SK-N-SH (cell line): Measurements from ENCODE around the gene LRP1. TPM values are rescaled to one million over a fixed set of nuclear protein-coding genes. Genes with fewer than 3 reads are reported as not detected.

ENCODE experiments used
- CTCF ChIA-PET: fragments of 300-600, 350-600 bp; formaldehyde crosslinking; extraction: SDS; loops from one replicate; lab custom pipeline; 2021; lab: Yijun Ruan, JAX
- POLR2A ChIA-PET: fragments of 350-600 bp; sonication (Branson Sonifier 250); formaldehyde crosslinking; extraction: SDS; loops from one replicate; lab custom pipeline; 2020; ENCODE audit warnings: antibody characterized with exemption, inconsistent platforms; lab: Yijun Ruan, JAX
- DNase-seq: peaks from one replicate; pipeline ENCODE4 v3.0.0; 2012
- H2AFZ ChIP-seq: fragments of 200-600 bp; sonication (generic); 2 replicates; pipeline ENCODE4 v1.8.1; 2016; ENCODE audit warnings: antibody characterized with exemption, mild to moderate bottlenecking, low read depth
- H3F3A ChIP-seq: fragments of 200-600 bp; sonication (generic); replicated peaks from 2 replicates; pipeline ENCODE3; 2016; ENCODE audit warnings: antibody characterized with exemption, mild to moderate bottlenecking; ENCODE audit not compliant: insufficient read depth
- H3K27ac ChIP-seq, 2 experiments: fragments of 200-500 bp in 1 of 2; fragments of 200-600 bp in 1 of 2; sonication (Bioruptor generic) in 1 of 2; sonication (generic), shearing (Covaris generic) in 1 of 2; 2 replicates each; pipeline versions ENCODE4 v1.5.1 to v1.6.1; 2014 to 2016; ENCODE audit warnings: low read depth in 2 of 2, inconsistent platforms in 1 of 2, low read length in 1 of 2, mild to moderate bottlenecking in 1 of 2, mixed read lengths in 1 of 2
- H3K27me3 ChIP-seq: fragments of 200-600 bp; sonication (generic), shearing (Covaris generic); 2 replicates; pipeline ENCODE4 v1.6.1; 2016; ENCODE audit warnings: mixed run types; ENCODE audit not compliant: insufficient read depth
- H3K36me3 ChIP-seq, 2 experiments: fragments of 200-500 bp in 1 of 2; fragments of 200-600 bp in 1 of 2; sonication (Bioruptor generic) in 1 of 2; sonication (generic) in 1 of 2; replicated peaks in 1 of 2; 2 replicates each; pipeline versions ENCODE3 to v1.5.1; 2014 to 2016; ENCODE audit warnings: low read length in 1 of 2, mild to moderate bottlenecking in 1 of 2; ENCODE audit not compliant: insufficient read depth in 2 of 2, control insufficient read depth in 1 of 2
- H3K4me1 ChIP-seq, 2 experiments: fragments of 200-500 bp in 1 of 2; fragments of 200-600 bp in 1 of 2; sonication (Bioruptor generic) in 1 of 2; sonication (generic), shearing (Covaris generic) in 1 of 2; 2 replicates each; pipeline versions ENCODE4 v1.5.1 to v1.6.1; 2014 to 2016; ENCODE audit warnings: low read depth in 1 of 2, low read length in 1 of 2, mixed run types in 1 of 2; ENCODE audit not compliant: insufficient read depth in 2 of 2, control insufficient read depth in 1 of 2
- H3K4me2 ChIP-seq: fragments of 200-600 bp; sonication (generic), shearing (Covaris generic); 2 replicates; pipeline ENCODE4 v1.6.1; 2017; ENCODE audit warnings: mixed run types
- H3K4me3 ChIP-seq, 2 experiments: fragments of 200-500 bp in 1 of 2; fragments of 200-600 bp in 1 of 2; sonication (Bioruptor generic) in 1 of 2; sonication (generic), shearing (Covaris generic) in 1 of 2; 2 replicates each; pipeline versions ENCODE4 v1.5.1 to v1.8.1; 2014 to 2016; ENCODE audit warnings: low read depth in 2 of 2, inconsistent platforms in 1 of 2, low read length in 1 of 2, mild to moderate bottlenecking in 1 of 2, mixed read lengths in 1 of 2, moderate library complexity in 1 of 2
- H3K79me2 ChIP-seq: fragments of 200-600 bp; sonication (generic); 2 replicates; pipeline ENCODE4 v1.8.1; 2017; ENCODE audit warnings: mild to moderate bottlenecking; ENCODE audit not compliant: insufficient read depth
- H3K9ac ChIP-seq: fragments of 200-600 bp; sonication (generic); 2 replicates; pipeline ENCODE4 v1.6.1; 2017; ENCODE audit warnings: mixed run types
- H3K9me2 ChIP-seq: fragments of 200-600 bp; sonication (generic); 2 replicates; pipeline ENCODE4 v1.6.1; 2017; ENCODE audit warnings: mixed run types
- H3K9me3 ChIP-seq: fragments of 200-600 bp; sonication (generic); 2 replicates; pipeline ENCODE4 v1.6.1; 2017; ENCODE audit warnings: mixed run types, mild to moderate bottlenecking, moderate library complexity
- H4K20me1 ChIP-seq: fragments of 200-600 bp; sonication (generic); 2 replicates; pipeline ENCODE4 v1.6.1; 2017; ENCODE audit warnings: mild to moderate bottlenecking, mixed run types; ENCODE audit not compliant: insufficient read depth
- FOXJ3 ChIP-seq: sonication (generic); formaldehyde crosslinking; IDR thresholded peaks from 2 replicates; pipeline ENCODE4 v1.5.1; 2020; ENCODE audit warnings: mild to moderate bottlenecking, missing genetic modification reagents
- GABPA ChIP-seq: IDR thresholded peaks from 2 replicates; pipeline ENCODE4 v1.4.0; 2012; ENCODE audit warnings: low read depth, mild to moderate bottlenecking
- GATA2 ChIP-seq: sonication (generic); formaldehyde crosslinking; IDR thresholded peaks from 2 replicates; pipeline ENCODE4 v1.5.0; 2020; ENCODE audit warnings: mild to moderate bottlenecking, missing genetic modification reagents
- IRF3 ChIP-seq: fragments of 150-350 bp; IDR thresholded peaks from 2 replicates; pipeline ENCODE4 v1.6.1; 2016; ENCODE audit warnings: mild to moderate bottlenecking, low read depth, low read length
- MAX ChIP-seq: IDR thresholded peaks from 2 replicates; pipeline ENCODE4 v1.4.0; 2012; ENCODE audit warnings: low read depth
- MEF2A ChIP-seq: IDR thresholded peaks from 2 replicates; pipeline ENCODE4 v1.4.0; 2012; ENCODE audit warnings: low read depth, borderline replicate concordance
- NFIC ChIP-seq: IDR thresholded peaks from 2 replicates; pipeline ENCODE4 v1.4.0; 2012; ENCODE audit warnings: borderline replicate concordance
- RAD21 ChIP-seq: IDR thresholded peaks from 2 replicates; pipeline ENCODE4 v1.6.1; 2012; ENCODE audit warnings: mild to moderate bottlenecking, low read length
- RCOR1 ChIP-seq: fragments of 150-350 bp; IDR thresholded peaks from 2 replicates; pipeline ENCODE4 v1.6.1; 2017; ENCODE audit warnings: antibody characterized with exemption, low read length
- SIN3A ChIP-seq: IDR thresholded peaks from 2 replicates; pipeline ENCODE4 v1.6.1; 2012; ENCODE audit warnings: low read depth, mild to moderate bottlenecking, low read length, moderate library complexity, borderline replicate concordance
- SMC3 ChIP-seq: IDR thresholded peaks from 2 replicates; pipeline ENCODE4 v1.6.1; 2012; ENCODE audit warnings: low read depth, low read length, improper control_type of control experiment
- TCF12 ChIP-seq: IDR thresholded peaks from 2 replicates; pipeline ENCODE4 v1.4.0; 2012
- TEAD4 ChIP-seq: IDR thresholded peaks from 2 replicates; pipeline ENCODE4 v1.4.0; 2012; ENCODE audit warnings: mild to moderate bottlenecking, borderline replicate concordance; ENCODE audit not compliant: insufficient read depth
- USF1 ChIP-seq: IDR thresholded peaks from 2 replicates; pipeline ENCODE4 v1.4.0; 2012; ENCODE audit warnings: low read depth, borderline replicate concordance
- YY1 ChIP-seq: IDR thresholded peaks from 2 replicates; pipeline ENCODE4 v1.4.0; 2012; ENCODE audit warnings: low read depth, mild to moderate bottlenecking
- WGBS: methylation state at CpG from one replicate; pipeline ENCODE4 v1.1.6; 2017; ENCODE audit warnings: low lambda C conversion rate; 5-methylcytosine and 5-hydroxymethylcytosine counted together
- polyA plus RNA-seq, 3 experiments: library from polyadenylated mRNA; depleted of rRNA; stranded (reverse); fragments of >200 nt; gene quantifications; 2 replicates each; pipeline ENCODE4 v1.2.3, GENCODE V29; 2012
- TF ChIP-seq, protein P1 (sequence below): fragments of 200-600 bp; sonication (generic); IDR thresholded peaks from 2 replicates; pipeline ENCODE4 v1.6.1; 2017; ENCODE audit warnings: antibody characterized with exemption, mild to moderate bottlenecking, moderate library complexity
- TF ChIP-seq, protein P2 (sequence below): fragments of 150-350 bp; IDR thresholded peaks from 2 replicates; pipeline ENCODE4 v1.6.1; 2017; ENCODE audit warnings: antibody characterized with exemption, low read length, low read depth, borderline replicate concordance
- TF ChIP-seq, protein P3 (sequence below): IDR thresholded peaks from 2 replicates; pipeline ENCODE4 v1.6.1; 2012; ENCODE audit warnings: mild to moderate bottlenecking, low read depth, low read length, moderate library complexity

LRP1 gene
- polyA plus RNA-seq, 1 of the 3 experiments (the other 2 are of a cell fraction) = 55.0 TPM

- Histone ChIP-seq H3F3A (peaks cover 15% of the 10 kb centered on the region), H3K36me3 (peaks cover 28 to 46% of the 10 kb centered on the region in 2 experiments), H3K9ac (no peak overlapping the region), H3K27me3 (no peaks in the 10 kb centered on the region), H3K4me1 (peaks cover 9 to 27% of the 10 kb centered on the region in 2 experiments; a peak in 2 of 4 replicates), H3K27ac (no peak overlapping the region), H2AFZ (no peak overlapping the region), H3K9me2 (no peaks in the 10 kb centered on the region), H3K79me2 (peaks cover 39% of the 10 kb centered on the region), H3K4me2 (peak overlapping the region; percentile 89; the same call in 1 of the 2 replicates), H3K9me3 (no peaks in the 10 kb centered on the region)
- peak; percentile 3 for DNase-seq
- ChIA-PET POLR2A (interaction anchor here (0.6 kb wide), 1 partner anchor 566 kb away, joined by 3 read pairs; no protein-coding TSS in a partner anchor), CTCF (interaction anchor here (0.8 to 23.2 kb wide), 15 partner anchors 13 to 147 kb away, joined by 3 to 339 read pairs (median 4); partner anchors contain the start of genes NEMP1 and STAT6)
- 91% methylated on average over 5 of the region's 5 CpGs for WGBS
- TF ChIP-seq SIN3A (no peak), NFIC (no peak), RCOR1 (no peak), TEAD4 (no peak), TCF12 (no peak), MEF2A (no peak), MAX (no peak), USF1 (no peak), IRF3 (no peak), RAD21 (no peak), YY1 (no peak), SMC3 (no peak), FOXJ3 (CRISPR knock-in tag) (no peak), GATA2 (CRISPR knock-in tag) (no peak), GABPA (no peak)
- TF ChIP-seq, protein P1, sequence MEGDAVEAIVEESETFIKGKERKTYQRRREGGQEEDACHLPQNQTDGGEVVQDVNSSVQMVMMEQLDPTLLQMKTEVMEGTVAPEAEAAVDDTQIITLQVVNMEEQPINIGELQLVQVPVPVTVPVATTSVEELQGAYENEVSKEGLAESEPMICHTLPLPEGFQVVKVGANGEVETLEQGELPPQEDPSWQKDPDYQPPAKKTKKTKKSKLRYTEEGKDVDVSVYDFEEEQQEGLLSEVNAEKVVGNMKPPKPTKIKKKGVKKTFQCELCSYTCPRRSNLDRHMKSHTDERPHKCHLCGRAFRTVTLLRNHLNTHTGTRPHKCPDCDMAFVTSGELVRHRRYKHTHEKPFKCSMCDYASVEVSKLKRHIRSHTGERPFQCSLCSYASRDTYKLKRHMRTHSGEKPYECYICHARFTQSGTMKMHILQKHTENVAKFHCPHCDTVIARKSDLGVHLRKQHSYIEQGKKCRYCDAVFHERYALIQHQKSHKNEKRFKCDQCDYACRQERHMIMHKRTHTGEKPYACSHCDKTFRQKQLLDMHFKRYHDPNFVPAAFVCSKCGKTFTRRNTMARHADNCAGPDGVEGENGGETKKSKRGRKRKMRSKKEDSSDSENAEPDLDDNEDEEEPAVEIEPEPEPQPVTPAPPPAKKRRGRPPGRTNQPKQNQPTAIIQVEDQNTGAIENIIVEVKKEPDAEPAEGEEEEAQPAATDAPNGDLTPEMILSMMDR = no peak
- TF ChIP-seq, protein P2, sequence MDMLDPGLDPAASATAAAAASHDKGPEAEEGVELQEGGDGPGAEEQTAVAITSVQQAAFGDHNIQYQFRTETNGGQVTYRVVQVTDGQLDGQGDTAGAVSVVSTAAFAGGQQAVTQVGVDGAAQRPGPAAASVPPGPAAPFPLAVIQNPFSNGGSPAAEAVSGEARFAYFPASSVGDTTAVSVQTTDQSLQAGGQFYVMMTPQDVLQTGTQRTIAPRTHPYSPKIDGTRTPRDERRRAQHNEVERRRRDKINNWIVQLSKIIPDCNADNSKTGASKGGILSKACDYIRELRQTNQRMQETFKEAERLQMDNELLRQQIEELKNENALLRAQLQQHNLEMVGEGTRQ = no peak
- TF ChIP-seq, protein P3, sequence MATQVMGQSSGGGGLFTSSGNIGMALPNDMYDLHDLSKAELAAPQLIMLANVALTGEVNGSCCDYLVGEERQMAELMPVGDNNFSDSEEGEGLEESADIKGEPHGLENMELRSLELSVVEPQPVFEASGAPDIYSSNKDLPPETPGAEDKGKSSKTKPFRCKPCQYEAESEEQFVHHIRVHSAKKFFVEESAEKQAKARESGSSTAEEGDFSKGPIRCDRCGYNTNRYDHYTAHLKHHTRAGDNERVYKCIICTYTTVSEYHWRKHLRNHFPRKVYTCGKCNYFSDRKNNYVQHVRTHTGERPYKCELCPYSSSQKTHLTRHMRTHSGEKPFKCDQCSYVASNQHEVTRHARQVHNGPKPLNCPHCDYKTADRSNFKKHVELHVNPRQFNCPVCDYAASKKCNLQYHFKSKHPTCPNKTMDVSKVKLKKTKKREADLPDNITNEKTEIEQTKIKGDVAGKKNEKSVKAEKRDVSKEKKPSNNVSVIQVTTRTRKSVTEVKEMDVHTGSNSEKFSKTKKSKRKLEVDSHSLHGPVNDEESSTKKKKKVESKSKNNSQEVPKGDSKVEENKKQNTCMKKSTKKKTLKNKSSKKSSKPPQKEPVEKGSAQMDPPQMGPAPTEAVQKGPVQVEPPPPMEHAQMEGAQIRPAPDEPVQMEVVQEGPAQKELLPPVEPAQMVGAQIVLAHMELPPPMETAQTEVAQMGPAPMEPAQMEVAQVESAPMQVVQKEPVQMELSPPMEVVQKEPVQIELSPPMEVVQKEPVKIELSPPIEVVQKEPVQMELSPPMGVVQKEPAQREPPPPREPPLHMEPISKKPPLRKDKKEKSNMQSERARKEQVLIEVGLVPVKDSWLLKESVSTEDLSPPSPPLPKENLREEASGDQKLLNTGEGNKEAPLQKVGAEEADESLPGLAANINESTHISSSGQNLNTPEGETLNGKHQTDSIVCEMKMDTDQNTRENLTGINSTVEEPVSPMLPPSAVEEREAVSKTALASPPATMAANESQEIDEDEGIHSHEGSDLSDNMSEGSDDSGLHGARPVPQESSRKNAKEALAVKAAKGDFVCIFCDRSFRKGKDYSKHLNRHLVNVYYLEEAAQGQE = no peak
- TF ChIP-seq, all 33 proteins: peak for 0
- no peak overlapping the region for H3K4me3 ChIP-seq
- H4K20me1 ChIP-seq = peaks cover 35% of the 10 kb centered on the region
These were observed 35.8 kb upstream of the LRP1 start for GRCh38 chr12:57092529-57092862.
